Stimulated activated CD8-positive, alpha-beta memory T cell treated with anti-CD3 and anti-CD28 coated beads, Interleukin-15, amount 100 ng/mL, for 1 hour (primary cell): ENCODE measurements around the gene WDR46.

Source experiments
- DNase-seq: peaks from one replicate; pipeline ENCODE4 v3.0.0-alpha.2; 2020; ENCODE audit warnings: low read depth

Gene WDR46

GRCh38 chr6:33313709-33314514 lies 24.9 kb upstream of the WDR46 start, which contains the start of gene TAPBP:
TAPBP (minus strand) TSS chr6:33314078; CDS start chr6:33314041, 37 bp downstream.
- DNase-seq, result peak; percentile 67

GRCh38 chr6:33313105-33313708 lies 24.2 kb upstream of the WDR46 start:
- DNase-seq, result no peak

DNA sequence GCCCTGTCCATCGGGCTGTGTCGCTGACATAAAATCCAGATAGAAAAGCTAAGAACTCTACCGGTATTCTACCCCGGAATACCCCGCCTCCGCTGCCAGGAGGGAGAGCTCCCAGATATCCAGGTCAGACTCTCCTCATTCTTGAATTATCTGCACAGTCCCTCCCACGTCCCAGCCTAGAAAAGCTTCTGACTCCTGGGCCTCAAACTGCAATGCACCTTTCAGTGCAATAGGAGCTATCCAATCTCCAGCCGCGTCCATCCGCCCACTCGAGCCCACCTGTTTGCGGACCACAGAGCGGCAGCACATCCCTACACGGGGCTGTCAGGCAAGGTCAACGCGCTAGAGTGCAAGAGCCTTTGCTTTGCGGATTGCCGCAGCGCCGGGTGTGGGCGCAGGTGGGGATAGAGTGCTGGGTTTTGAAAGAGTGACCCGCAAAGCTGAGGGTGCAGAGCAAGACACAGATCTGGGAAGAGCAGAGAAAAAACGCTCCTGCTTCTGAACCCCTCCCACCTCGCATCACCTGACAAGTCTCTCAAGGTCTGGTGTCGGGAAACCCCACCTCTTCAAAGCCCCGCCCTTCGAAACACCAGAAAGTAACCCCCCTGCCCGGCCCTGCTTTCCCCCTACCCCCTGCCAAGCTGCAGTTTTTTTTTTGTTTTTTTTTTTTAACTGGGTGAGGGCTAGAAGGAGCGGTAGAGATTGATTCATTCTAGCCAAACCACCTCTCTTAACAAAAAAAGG lies 23.5 kb upstream of the WDR46 start:
- DNase-seq, result peak; percentile 71

- no peak for DNase-seq
Measured at GRCh38 chr6:33306356-33306755, 17.3 kb upstream of the WDR46 start.

GRCh38 chr6:33305052-33305451 lies 16.0 kb upstream of the WDR46 start:
- DNase-seq, result no peak

GRCh38 chr6:33304216-33304615 lies 15.2 kb upstream of the WDR46 start:
- no peak for DNase-seq

GRCh38 chr6:33301877-33302276 lies 12.8 kb upstream of the WDR46 start:
- DNase-seq, result no peak

GRCh38 chr6:33299237-33299944 lies 10.4 kb upstream of the WDR46 start:
- peak; percentile 90 for DNase-seq

DNA sequence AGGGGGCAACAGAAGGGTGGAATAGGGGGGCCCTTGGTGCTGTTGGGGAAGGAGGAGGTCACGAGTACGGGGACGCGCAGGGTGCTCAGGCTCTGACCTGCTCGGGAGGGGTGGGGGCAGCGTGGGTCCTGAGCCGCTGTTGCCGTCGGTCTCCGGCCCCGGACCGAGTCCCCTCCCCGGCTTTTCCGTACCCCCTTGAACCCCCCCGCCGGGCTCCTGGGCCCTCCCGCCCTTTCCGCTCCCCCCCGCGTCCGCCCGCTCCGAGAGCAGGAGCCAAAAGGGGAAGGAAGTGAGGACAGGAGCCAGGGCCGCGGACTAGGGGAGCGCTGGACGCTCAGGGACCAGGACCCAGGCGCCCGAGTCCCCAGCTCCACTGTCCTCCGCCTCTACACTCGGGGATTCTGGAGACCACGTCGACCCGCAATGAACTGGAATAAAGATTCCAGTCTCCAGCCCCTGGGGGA lies 9.8 kb upstream of the WDR46 start, which contains the start of gene RGL2:
Gene RGL2 (minus strand): TSS at position 170 of the 464 bp plus-strand sequence. CDS start 332 bp downstream, outside the sequence.
- no peak for DNase-seq

- no peak for DNase-seq
Measured at GRCh38 chr6:33297956-33298772, 9.1 kb upstream of the WDR46 start.

DNA sequence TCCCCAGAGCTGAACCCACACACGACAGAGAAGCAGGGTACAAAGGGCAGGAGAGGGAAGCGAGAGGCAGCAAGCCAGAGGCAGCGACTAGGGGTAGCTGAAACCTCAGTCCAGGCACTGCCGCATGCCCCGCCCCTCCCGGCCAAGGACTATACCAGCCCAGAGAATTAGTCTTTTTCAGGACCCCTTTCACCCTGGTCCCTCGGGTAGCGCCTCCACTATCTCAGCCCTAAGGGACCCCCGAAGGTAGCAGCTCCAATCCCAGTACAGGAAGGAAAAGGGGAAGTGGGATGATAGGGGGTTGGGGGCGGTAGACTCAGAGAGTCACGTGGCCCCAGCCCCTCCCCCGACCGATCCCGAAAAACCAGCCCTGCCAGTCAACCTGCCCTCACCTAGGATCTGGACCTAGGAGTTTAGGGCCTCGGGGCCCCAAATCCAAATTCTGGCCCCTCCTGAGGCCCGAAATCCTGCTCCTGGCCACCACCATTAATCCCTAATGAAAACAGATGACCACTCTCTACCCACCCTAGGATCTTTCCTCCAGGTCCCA lies 8.4 kb upstream of the WDR46 start:
- DNase-seq, result no peak

- no peak for DNase-seq
Measured at GRCh38 chr6:33296797-33297405, 7.9 kb upstream of the WDR46 start.

DNA sequence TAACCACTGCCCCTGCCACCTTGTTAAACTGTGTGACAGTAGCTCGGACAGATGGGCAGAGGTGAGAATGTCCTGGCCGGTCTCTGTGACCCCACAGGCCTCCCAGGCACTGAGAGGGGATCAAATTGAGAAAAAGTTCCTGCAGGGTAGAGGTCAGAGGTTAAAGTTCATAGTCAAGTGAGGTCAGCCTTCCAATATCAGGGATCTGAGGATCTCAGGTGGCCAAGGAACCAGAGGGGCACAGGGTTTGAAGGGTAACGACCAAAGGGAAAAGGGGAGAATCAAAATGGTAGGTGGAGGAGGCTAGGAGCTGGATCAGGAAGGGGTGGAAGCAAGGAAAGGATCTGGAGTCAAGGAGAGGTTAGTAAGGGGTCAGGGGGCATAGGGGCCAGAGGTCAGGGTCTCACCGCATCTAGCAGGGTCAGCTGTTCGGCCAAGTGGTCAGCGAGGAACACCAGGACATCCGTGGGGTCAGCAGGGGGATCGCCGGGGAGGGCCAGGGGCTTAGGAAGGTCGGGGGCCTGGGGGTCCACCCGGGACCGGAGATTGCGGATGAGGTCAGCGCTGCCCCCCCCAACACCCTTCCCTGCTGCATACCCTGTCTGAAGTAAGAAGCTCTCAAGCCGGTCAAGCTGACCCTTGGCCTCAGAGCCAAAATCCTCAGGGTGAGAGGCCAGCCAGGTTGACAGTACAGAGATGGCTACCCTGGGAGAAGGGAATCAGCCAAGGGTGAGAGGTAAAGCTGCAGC lies 6.8 kb upstream of the WDR46 start:
- no peak for DNase-seq

- no peak for DNase-seq
Measured at GRCh38 chr6:33294086-33294823, 5.2 kb upstream of the WDR46 start.

DNA sequence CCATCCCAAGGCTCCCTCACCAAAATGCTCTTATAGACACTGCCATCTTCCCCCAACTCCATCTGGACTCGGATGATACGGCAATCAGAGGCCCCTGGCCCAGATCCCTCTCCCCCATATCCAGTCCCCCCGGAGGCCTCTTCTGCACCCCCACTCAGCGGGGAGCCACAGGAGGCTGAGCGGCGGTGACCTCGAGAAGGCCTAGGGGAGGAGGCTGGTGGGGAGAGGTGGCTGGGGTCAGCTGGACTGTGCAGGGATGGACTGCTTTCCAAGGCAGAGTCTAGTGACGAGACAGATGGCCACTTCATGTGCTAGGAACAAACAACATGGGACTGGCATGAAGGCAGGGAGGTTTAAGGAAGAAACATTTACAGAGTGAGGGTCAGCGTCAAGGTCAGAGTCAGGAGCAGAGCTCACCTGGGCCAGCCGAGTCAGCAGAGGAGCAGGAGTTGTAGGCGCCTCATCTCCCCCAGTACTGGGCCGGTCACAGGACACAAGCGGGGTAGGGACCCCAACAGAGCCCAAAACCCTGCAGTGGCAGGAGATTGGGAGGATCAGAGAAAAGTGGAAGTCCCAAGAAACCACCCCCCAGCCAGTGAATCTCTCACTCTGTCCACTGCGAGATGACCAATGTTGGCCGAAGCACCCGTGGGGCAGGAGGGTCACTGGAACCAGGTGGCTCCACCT lies 4.1 kb upstream of the WDR46 start:
- no peak for DNase-seq

DNA sequence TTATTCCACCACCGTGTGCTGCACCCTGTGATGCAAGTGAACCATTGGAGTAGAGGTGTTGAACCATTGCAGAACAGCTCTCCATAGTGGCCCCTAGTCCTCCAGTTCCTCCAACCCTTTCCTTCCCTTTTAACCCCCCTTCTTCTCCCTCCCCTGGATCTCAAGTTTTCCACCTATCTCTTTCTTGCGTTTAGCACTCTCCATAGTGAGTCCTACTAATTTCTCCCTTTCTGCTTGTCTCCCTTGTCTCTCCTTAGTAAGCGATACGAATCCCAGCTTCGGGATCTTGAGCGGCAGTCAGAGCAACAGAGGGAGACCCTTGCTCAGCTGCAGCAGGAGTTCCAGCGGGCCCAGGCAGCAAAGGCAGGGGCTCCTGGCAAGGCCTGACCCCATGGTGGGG lies 1.4 kb upstream of the WDR46 start:
- no peak for DNase-seq

DNA sequence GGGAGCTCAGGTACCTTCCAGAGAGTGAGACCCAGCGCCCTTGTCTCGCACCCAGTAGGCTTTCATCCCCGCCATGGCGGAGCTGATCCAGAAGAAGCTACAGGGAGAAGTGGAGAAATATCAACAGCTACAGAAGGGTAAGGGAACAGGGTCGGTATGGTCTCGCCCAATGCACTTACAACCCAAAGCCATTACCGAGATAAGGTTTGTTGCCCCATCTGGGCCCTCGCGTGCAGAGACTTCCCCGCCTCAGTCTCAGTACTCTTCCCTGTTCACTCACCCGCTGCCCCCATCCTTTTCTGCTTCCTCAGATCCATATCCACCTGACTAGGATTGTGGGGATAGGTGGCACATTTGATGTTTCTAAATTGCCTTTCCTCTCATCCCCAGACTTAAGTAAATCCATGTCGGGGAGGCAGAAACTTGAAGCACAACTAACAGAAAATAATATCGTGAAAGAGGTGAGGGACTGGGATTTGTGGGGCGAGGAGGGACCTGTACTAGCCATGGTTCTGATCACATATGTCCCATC lies 811 bp upstream of the WDR46 start:
- no peak for DNase-seq
